HepG2 (cell line): ENCODE measurements around the gene TNNI2.

Source experiments
- AHR ChIP-seq: IDR thresholded peaks from 2 replicates; pipeline ENCODE4 v1.6.1; 2018; ENCODE audit warnings: missing genetic modification reagents, missing compliant biosample characterization
- ARID3A ChIP-seq: IDR thresholded peaks from 2 replicates; pipeline ENCODE4 v1.6.1; 2012; ENCODE audit warnings: low read depth, low read length, improper control_type of control experiment
- CTCF ChIP-seq: sonication (generic); formaldehyde crosslinking; IDR thresholded peaks from 2 replicates; pipeline ENCODE4 v1.5.0; 2020; ENCODE audit warnings: mild to moderate bottlenecking, missing genetic modification reagents, moderate library complexity
- EZH2 ChIP-seq: conservative IDR thresholded peaks from 2 replicates; pipeline ENCODE4 v1.6.1; 2012; ENCODE audit warnings: mild to moderate bottlenecking, low read depth, low read length, moderate library complexity
- RAD51 ChIP-seq: fragments of 450-650 bp; IDR thresholded peaks from 2 replicates; pipeline ENCODE4 v1.6.1; 2016; ENCODE audit warnings: borderline replicate concordance
- RNF219 ChIP-seq: sonication (generic); formaldehyde crosslinking; IDR thresholded peaks from 2 replicates; pipeline ENCODE4 v1.5.0; 2020; ENCODE audit warnings: mild to moderate bottlenecking, missing genetic modification reagents
- UBTF ChIP-seq: sonication (generic); formaldehyde crosslinking; IDR thresholded peaks from 2 replicates; pipeline ENCODE4 v1.4.0; 2020; ENCODE audit warnings: mild to moderate bottlenecking, missing genetic modification reagents
- ZBTB40 ChIP-seq, 2 experiments: fragments of 450-650 bp in 1 of 2; sonication (generic) in 1 of 2; formaldehyde crosslinking in 1 of 2; IDR thresholded peaks; 2 replicates each; pipeline versions ENCODE4 v1.6.1 to v1.8.0; 2016 to 2022; ENCODE audit warnings: antibody characterized with exemption in 1 of 2, mild to moderate bottlenecking in 1 of 2, missing genetic modification reagents in 1 of 2
- ZNF207 ChIP-seq: fragments of 450-650 bp; IDR thresholded peaks from 2 replicates; pipeline ENCODE4 v1.6.1; 2016; ENCODE audit warnings: antibody characterized with exemption, borderline replicate concordance
- ZNF572 ChIP-seq: sonication (generic); formaldehyde crosslinking; IDR thresholded peaks from 2 replicates; pipeline ENCODE4 v1.5.1; 2020; ENCODE audit warnings: mild to moderate bottlenecking, missing genetic modification reagents
- ZNF605 ChIP-seq: sonication (generic); formaldehyde crosslinking; IDR thresholded peaks from 2 replicates; pipeline ENCODE4 v1.8.0; 2022; ENCODE audit warnings: mild to moderate bottlenecking, missing genetic modification reagents
- TF ChIP-seq, protein P1 (sequence below): sonication (generic); formaldehyde crosslinking; IDR thresholded peaks from 2 replicates; pipeline ENCODE4 v1.4.0; 2020; ENCODE audit warnings: missing genetic modification reagents, borderline replicate concordance

GRCh38 chr11:1847006-1847735 is 8.4 kb downstream of the TNNI2 start:
- no peak for TF ChIP-seq ZNF605 (CRISPR knock-in tag)
- TF ChIP-seq, protein P1, sequence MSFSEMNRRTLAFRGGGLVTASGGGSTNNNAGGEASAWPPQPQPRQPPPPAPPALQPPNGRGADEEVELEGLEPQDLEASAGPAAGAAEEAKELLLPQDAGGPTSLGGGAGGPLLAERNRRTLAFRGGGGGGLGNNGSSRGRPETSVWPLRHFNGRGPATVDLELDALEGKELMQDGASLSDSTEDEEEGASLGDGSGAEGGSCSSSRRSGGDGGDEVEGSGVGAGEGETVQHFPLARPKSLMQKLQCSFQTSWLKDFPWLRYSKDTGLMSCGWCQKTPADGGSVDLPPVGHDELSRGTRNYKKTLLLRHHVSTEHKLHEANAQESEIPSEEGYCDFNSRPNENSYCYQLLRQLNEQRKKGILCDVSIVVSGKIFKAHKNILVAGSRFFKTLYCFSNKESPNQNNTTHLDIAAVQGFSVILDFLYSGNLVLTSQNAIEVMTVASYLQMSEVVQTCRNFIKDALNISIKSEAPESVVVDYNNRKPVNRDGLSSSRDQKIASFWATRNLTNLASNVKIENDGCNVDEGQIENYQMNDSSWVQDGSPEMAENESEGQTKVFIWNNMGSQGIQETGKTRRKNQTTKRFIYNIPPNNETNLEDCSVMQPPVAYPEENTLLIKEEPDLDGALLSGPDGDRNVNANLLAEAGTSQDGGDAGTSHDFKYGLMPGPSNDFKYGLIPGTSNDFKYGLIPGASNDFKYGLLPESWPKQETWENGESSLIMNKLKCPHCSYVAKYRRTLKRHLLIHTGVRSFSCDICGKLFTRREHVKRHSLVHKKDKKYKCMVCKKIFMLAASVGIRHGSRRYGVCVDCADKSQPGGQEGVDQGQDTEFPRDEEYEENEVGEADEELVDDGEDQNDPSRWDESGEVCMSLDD (CRISPR knock-in tag) = no peak
- TF ChIP-seq CTCF (CRISPR knock-in tag) = no peak
- no peak for TF ChIP-seq ZBTB40 (IDR thresholded peaks at IDR 0.05)
- no peak for TF ChIP-seq ZBTB40 (CRISPR knock-in tag; IDR thresholded peaks at IDR 0.05)
- no peak for TF ChIP-seq RNF219 (CRISPR knock-in tag)
- no peak for TF ChIP-seq UBTF
- TF ChIP-seq EZH2 = no peak
- TF ChIP-seq AHR = no peak
- TF ChIP-seq ARID3A = no peak
- TF ChIP-seq ZNF572 (CRISPR knock-in tag) = no peak
- no peak for TF ChIP-seq ZNF207
- no peak for TF ChIP-seq RAD51
